GM13976 (cell line): ENCODE data around the gene ITGA3.

Experiments
- DNase-seq: peaks from one replicate; pipeline ENCODE4 v3.0.0; 2012; ENCODE audit warnings: low spot score
- CTCF ChIP-seq: IDR thresholded peaks from 2 replicates; pipeline ENCODE4 v1.5.1; 2012; ENCODE audit warnings: borderline replicate concordance, mild to moderate bottlenecking; ENCODE audit not compliant: insufficient read depth; ENCODE audit errors: extremely low read depth, missing control alignments, control extremely low read depth
- in situ Hi-C: fragments of 300-500 bp; cut with MboI; formaldehyde crosslinking; loops from one replicate; pipeline ENCODE4 v1.12.0; 2022; ENCODE audit warnings: low sequenced_read_pairs, mixed read lengths, inconsistent platforms; ENCODE audit not compliant: unreplicated experiment

The ITGA3 gene

DNA sequence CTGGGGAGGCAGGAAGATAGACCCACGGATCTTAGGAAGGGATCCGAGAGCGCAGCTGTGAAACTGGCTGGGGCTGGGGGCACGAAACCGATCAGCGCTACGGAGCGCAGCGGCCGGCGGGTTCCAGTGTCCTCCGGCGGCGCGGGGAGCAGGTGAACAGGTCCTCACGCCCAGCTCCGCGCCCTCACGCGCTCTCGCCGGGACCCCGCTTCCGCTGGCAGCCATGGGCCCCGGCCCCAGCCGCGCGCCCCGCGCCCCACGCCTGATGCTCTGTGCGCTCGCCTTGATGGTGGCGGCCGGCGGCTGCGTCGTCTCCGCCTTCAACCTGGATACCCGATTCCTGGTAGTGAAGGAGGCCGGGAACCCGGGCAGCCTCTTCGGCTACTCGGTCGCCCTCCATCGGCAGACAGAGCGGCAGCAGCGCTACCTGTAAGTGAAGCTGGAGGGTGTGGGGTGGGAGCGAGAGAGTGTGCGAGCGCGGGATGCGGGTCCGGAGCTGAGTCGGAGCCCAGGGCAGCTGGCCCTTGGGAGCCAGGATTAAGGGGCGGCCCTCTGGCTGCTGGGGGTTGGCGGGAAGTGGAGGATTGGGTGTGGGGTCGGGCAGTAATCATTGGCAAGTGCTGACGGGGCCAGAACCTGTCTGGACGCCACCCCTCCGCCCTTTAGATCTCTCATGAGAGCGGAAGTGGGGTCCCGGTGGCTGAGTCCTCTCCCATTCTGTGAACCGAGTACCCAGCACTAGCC is 479 bp downstream of the ITGA3 start:
- DNase-seq: peak; percentile 81
- TF ChIP-seq CTCF: peak; percentile 48

GRCh38 chr17:50056961-50057330 is 1.0 kb downstream of the ITGA3 start:
- no peak for TF ChIP-seq CTCF
- in situ Hi-C loops: no loop called here
- DNase-seq: no peak

More for the DNA sequence above, 479 bp downstream of the ITGA3 start:
- in situ Hi-C loops: no loop called here

GRCh38 chr17:50057521-50057991 is 1.6 kb downstream of the ITGA3 start:
- DNase-seq: no peak
- in situ Hi-C loops: no loop called here
- no peak for TF ChIP-seq CTCF

DNA sequence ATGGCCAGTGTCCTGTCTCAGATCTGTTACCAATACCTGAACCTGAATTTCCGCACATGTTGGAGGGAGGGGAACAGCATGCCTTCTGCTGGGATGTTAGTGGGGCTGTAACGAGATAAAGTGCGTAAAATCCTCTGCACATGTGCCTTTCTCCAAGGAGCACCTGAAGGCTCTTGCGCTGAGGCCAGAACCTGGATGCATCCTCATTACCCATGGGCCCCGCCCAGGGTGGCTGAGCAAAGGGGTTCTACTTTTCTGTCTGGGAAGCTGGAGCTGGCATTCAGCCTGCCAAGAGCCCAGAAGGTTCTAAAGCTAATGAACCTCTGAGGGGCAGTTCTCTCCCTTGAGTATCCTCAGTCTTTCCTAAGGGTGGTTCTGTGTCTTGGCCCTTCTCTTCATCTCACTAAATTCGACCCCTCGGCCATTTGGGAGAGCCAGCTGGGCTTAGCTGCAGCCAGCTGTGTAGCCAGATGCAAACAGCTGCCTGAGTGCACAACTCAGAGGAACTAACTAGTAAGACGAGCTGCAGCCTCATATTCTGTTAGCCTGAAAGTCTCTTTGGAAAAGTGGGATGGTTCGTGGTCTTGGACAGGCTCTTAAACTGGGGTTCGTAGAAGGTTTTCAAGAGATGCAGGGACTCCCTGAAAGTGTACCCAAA is 2.5 kb downstream of the ITGA3 start:
- DNase-seq: no peak
- in situ Hi-C loops: no loop called here
- TF ChIP-seq CTCF: no peak

DNA sequence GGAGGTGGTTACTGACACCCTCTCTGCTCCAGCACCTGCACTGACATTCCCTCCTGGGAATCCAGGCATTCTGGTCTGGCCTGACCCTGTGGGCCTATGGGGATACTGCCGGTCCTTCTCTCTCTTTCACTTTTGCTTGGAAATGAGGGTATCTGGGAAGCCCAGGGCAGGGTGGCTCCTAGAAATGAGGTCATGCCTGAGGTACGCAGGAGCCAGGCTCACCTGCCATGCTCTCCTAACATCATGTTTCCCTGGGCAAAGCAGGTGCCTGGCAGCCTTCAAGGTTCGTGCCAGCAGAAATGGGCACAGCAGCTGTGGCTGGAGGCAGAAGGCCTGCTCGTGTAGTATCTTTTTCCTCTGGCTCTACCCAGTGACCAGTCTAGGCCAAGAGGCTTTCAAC is 3.3 kb downstream of the ITGA3 start:
- in situ Hi-C loops: no loop called here
- no peak for TF ChIP-seq CTCF
- no peak for DNase-seq

- in situ Hi-C loops: no loop called here
- no peak for TF ChIP-seq CTCF
- DNase-seq: no peak
These were observed 3.9 kb downstream of the ITGA3 start for GRCh38 chr17:50059759-50060273.
